CD4-positive, alpha-beta T cell treated with Interleukin-17A for 1 hour (primary cell): ENCODE data around the gene NPLOC4.
"Not testable (repeated sequence)": the region's sequence is repeated elsewhere in the genome, so short reads cannot be mapped to it uniquely, and the experiment has no call there.

Experiments
- DNase-seq: peaks from one replicate; pipeline ENCODE4 v3.0.0-alpha.2; 2020

NPLOC4 gene

DNA sequence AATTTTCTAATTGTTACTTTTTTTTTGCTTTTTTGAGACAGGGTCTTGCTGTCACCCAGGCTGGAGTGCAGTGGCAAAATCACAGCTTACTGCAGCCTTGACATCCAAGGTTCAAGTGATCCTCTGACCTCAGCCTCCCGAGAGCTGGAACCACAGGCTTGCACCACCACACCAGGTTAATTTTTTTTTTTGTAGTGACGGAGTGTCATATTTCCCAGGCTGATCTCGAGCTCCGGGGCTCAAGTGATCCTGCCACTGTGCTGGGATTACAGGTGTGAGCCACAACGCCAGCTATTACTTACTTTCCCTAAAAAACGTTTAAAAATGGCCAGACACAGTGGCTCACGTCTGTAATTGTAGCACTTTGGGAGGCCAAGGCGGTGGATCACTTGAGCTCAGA, 6.6 kb downstream of the NPLOC4 start:
- DNase-seq, result no peak

DNA sequence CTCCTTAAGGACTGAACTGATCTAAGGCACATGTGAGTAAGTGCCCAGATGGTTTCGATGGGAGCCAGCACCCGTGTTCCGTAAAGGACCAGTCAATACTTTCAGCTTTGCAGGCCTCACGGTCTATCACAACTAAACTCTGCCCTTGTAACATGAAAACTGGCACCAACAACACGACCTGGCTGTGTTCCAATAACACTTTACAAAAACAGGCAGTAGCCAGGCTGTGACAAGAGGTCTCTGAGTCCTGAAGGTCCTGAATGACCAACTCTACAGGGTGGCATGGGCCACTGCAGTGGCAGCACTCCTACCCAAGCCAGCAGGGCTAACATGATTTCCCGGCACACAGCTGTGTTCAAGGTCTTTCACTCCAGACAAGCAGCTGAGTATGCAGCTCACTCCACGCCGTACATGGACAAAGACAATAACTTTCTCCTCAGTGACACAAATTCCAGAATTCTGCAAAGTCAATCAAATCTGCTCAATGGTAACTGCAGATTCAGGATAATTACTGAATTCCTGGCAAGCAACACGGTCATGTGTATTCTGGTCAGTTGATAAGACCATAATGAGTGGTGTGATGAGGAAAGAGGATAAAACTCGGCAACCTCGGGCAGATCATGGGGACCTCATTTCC, 15.3 kb downstream of the NPLOC4 start:
- no peak for DNase-seq

DNA sequence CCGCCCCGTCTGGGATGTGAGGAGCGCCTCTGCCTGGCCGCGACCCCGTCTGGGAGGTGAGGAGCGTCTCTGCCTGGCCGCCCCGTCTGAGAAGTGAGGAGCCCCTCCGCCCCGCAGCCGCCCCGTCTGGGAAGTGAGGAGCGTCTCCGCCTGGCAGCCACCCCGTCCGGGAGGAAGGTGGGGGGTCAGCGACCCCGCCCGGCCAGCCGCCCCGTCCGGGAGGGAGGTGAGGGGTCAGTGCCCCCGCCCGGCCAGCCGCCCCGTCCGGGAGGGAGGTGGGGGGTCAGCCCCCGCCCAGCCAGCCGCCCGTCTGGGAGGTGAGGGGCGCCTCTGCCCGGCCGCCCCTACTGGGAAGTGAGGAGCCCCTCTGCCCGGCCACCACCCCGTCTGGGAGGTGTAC, 18.6 kb downstream of the NPLOC4 start:
- not testable (repeated sequence) for DNase-seq

DNA sequence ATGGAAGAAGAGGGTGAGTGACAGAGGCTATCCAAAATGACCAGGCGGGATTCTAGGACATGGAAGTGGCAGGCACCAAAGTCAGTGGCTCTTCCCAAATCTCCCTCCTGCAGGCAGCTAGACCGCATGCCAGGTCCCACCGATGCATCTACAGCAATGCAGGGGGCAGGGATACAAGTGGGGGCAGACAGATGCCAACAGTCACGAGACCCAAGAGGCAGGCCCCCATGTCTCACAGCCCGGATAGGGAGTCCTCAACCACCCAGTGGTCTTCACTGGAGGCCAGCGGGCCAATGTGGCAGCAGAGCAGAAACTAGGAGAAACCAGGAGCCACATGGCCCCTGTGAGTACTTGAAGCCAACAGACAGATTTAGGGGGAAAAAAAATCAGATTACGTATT, 20.0 kb downstream of the NPLOC4 start:
- no peak for DNase-seq

DNA sequence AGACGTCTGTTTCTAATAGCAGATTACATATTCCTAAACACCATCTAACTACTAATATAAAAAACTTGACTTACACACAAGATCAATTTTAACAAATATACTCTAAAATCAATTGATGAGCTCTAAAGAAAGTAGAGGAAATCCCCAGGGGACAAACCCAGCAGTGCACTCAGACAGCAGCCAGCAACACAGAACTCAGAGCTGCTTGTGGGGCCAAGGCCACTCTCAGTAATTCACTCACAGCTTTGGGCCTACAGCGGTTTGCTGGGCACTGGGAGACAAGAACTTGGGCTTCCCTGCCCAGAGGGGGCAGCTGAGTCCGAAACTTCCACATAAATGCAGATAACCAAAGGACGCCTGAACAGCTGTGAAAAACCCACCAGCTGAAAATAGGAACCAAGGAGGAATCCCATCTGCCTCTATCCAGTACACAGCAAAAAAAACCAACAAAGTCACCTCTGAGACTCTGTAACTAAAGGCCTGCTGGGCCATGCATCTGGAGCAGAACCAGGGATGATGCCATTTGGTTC, 21.4 kb downstream of the NPLOC4 start:
- DNase-seq, result no peak

DNA sequence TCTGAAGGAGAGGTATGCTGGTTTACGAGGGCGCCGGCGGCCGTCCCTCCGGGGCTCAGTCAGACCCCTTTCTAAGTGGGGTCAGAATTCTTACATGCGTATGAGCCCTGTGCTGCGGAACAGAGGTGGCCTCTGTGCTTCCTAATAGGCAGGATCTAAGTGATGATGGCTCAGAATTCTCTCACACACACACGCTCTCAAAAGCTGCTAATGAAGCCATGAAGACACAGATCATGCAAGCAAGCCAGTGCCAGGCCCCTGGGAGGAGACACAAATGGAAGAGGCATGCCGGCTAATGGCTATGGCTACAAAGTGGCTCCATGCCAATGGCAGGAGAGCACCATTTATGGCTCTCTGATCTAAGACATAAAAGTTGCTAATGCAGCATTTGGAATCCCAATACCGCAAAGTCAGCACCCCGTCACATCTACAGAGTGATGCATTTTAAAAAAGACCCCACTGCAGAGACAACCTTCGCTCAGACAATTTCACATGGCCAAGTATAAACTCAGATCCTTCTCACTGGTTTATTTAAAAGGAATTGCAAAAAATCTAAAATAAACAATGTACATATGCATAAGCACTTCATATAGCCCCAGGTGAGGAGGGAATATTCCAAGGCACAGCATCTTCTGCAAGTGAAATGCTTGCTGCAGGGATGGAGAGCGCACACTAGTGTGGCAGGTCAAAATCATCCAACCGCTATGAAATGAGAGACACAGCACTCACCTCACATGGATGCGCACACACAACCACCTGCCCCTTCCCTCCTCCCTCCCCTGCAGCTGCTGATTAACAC, 24.5 kb downstream of the NPLOC4 start:
- DNase-seq, result no peak

DNA sequence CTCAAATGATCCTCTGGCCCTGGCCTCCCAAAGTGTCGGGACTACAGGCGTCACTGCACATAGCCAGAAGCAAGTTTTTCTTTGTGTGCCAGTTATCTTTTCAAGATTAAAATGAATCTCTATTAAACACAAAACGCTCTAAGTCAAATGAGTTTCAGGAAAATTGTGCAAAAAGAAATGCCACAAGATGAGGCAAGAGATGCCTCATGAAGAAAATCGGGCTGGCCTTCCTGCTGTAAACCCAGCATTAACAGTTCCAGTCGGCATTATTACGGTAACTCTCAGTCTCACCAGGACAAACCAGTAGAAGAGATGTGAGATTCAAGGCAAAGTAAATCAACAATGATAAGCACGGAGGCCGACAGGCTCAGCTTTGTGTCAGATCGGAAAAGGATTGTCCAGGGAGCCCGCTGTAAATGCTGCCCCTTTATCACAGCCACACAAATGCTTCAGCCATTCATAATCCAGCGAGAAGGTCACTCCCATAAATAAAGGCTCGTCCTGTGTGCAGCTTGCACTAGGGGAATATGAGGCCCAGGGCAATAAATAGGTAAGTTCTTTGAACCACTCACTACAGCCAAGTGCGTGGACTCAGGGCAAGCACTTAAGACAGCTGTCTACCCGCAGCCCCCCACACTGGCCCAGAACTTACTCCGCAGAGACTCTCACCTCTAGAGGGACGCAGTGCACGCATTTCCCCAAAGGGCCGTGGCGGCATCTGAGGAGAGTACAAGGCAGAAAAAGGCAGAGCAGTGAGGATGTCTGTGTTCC, 27.2 kb downstream of the NPLOC4 start:
- DNase-seq, result no peak

DNA sequence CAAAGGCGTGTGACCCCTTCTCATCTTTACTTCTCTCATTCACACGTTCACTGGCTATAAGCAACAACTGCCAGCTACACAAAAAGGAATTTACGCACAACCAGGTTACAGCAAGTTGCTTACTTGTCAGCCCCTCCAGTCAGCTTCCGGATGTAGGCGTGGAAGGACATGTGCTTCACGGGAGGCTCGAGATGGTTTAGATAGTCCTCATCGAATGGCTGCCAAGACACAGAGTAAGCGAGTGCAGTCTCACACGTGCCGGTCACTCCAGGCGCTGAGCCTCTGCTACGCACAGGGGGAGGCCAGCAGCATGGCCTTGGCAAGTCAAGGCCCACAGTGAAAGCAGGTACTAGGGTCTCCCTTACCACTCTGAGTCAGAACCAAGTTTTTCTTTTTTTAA, 28.3 kb downstream of the NPLOC4 start:
- DNase-seq, result no peak

DNA sequence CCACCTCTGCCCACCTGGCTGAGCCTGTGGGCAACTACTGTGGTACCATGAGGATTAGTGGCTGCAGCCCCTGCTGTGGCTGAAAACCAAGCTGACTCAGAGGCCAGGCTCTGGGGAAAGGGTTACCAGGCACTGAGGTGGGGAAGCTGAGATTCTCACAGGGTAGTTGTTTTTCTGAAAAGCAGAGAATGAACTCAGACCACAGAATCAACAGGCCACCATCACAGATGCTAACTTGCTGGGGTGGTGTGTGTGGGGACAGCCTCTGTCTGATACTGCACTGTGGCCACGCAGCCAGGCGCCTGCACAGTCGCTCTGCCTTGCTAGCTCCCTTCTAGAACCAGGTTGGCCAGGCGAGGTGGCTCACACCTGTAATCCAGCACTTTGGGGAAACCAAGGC, 28.8 kb downstream of the NPLOC4 start:
- no peak for DNase-seq

DNA sequence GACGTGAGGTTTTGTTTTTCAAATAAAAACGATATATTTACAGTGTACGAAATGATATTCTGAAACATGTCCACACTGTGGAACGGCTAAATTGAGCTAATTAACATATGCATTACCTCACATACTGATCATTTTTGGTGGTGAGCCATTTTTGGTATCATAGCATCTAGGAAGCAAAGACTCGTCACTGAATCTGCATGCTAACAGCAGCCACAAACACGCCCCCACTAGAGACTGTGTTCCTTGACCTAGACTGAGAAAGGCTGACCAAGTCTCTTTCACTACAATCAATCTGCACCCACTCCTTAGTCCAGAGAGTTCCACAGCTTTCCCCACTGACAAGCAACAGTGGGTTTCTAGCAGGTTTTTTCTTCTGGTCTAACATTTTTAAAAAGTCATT, 29.5 kb downstream of the NPLOC4 start:
- no peak for DNase-seq

DNA sequence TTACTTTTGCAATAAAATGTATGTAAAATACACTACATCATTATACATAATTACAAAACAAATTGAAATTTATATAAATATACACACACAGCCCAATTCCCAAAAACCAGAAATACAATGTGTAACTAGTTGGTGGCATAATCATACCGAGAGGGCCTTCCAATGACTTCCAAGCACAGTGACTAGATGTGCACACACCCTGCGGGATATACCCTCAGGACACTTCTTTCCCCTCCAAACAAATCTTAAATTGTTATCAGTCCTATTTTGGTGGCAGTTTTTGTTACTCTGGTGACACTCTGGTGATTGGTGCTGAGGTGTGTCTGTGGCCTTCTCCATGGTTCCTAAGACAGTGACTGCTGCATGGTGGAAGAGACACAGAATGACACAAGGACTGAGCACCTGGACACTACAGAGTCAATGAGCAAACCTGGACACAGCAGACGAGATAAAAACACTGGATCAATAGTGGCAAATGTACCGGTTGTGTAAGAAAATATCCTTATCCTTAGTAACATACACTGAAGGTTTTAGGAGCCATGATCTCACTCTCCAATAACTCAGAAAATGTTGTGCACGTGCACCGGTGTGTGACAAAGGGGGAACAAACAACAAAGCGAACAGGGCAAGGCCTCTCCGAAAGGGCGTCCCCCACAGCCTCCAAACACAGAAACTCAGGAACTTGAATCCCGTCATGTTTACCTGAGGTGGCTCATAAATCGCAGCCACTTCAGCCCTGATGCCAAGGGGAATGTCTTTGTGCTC, 32.9 kb downstream of the NPLOC4 start:
- no peak for DNase-seq

DNA sequence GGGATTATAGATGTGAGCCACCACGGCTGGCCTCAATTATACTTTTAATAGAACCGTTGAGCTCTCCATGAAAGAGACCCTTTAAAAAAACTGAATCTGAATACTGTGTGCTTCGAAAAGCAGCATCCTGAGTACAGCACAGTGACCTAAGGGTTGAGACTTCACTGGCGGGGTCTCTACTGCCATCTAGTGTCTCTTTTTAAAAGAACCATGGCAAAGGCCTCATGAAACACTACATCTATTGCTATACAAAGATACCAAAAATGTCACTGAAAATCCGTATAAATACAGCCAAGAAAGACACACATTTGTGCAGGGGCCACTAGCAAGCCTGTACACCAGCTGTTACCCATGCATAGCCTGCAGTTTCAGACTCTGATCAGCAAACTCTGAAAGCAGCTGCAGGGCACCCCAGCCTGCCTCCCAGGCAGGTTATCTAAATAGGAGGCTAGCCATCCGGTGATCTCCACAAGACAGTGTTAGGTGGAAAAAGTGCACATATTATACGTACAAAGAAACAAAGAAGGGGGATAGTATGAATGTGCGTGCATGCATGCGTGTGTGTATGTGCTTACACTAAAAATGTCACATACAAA, 35.3 kb downstream of the NPLOC4 start:
- DNase-seq, result peak; percentile 79

DNA sequence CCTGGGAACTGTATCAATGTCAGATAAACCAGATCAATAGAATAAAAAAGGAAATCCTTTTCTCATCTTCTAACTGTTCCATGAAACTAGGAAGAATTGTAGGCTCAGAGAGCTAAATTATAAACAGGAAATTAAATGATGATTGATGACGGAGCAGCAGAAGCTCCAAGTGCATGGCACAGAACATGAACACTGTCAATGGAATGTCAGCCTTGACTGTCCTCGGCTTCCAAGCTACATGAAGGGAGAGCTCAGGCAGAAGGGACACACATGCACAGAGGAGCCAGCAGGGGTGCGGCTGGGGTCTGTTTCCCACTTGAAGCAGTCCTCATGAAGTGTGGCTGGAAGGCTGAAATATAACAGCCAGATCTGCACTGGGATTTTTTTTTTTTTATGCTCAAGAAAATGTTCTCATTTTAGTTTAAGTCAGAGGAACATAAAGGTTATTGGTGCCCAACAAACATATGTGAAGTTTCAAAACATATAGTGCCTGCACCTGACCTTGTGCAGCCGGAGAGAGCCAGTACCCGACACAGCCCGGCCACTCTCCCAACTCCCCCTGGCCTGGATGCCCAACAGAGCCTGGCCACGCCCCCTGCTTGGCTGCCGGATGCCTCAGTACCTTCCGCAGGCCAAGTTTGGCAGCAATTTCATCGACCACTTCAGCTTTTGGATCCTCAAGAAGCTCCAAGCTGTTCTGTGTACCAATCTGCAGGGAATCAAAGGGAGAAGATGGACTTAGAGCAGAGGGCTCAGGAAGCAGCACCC, 37.0 kb downstream of the NPLOC4 start:
- DNase-seq, result no peak

DNA sequence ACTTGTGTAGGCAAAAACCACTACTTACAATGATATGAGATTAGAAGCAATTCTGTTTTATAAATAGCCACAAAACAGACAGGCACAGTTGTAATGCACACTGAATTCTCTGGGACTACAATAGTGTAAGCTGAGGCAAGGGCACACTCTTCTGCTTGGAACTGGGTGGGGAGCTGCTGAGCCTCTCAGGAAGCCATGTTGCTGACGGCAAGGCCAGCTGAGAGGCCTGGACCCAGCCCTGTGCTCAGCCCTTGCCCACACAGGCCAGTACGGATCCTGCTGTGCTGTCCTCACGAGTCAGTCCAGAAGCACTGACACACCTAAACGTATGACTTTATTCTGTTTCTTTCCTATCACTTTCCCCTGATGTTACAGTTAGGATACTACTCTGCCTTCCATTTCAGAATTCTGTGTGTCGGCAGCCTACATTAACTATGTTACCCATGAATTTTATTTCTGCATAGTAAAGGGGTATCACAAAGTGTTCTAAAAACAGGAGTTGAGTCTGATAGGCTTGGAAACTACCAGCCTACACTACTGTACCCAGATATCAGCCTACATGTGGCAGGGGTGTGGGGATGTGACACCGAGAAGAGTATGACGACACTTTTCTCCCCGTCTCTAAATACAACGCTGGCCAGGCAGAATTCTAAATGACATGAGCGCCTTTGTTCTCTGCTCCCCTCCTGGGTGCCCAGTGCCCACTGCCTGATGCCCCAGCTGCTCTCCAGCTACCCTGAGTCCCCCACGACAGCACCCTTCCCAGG, 43.6 kb downstream of the NPLOC4 start:
- DNase-seq, result no peak

DNA sequence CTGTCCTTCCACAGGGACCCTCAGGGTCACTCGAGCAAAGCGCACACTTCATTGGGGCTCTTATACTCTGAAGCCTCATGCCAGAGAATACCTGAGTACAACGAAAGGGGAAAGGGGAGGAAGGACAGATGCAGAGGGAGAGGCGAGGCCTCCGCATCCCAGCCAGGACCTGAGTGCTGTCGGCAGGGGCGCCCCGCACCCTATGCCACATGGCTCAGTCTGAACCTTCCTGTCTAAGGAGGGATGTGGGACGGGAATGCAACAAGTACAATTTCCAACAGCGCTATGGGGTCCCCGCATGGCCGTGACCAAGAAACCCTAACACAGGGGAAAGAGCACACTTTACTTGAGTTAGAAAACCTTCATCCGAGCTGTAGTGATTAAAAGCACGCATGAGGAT, 44.9 kb downstream of the NPLOC4 start:
- DNase-seq, result no peak

DNA sequence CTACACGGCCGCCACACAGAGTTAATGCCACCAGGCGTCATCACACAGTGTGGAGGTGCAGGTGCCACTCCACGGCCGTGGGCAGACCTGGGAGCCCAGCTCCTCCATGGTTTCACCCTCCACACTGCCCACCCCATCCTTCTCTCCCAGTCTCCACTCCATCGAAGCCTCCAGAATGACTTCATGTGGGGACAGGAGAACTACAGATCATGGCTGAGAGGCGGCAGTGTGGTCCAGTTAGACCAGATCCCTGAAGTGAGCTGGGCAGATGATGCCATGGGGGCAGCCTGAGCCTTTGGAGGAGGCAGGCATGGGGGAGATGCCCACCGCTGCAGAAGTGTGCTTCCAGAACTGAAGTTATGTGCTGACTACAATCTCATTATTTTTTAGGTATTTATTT, 46.8 kb downstream of the NPLOC4 start:
- no peak for DNase-seq

DNA sequence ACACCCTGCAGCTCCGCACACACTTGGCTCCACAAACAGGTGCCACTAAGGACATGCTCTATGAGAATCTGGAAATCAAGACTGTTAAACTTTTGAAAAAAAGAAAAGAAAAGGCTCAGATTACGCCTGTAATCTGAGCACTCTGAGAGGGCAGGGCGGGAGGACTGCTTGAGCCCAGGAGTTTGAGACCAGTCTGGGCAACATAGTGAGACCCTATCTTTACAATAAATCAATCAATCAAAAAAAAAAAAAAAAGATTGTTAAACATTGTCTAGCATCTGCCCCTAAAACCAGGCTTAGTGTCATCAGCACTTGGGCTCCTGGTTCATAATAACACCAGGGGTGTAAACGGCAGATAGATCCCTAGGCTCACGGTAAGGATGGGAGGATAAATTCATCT, 47.3 kb downstream of the NPLOC4 start:
- no peak for DNase-seq

DNA sequence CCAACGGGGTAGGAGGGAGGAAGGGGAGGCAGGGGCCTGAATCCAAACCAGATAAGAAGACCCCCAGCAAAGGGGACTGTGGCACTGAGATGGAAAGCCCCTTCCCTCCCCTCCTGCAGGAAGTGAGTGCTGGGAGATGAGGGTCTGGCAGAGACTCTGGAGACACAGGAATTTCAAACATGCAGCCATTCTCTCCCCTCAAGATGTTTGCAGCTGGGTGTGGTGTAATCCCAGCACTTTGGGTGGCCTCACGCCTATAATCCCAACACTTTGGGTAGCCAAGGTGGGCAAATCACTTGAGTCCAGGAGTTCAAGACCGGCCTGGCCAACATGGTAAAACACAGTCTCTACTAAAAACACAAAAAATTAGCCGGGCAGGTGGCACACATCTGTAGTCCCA, 50.8 kb downstream of the NPLOC4 start:
- DNase-seq, result no peak

DNA sequence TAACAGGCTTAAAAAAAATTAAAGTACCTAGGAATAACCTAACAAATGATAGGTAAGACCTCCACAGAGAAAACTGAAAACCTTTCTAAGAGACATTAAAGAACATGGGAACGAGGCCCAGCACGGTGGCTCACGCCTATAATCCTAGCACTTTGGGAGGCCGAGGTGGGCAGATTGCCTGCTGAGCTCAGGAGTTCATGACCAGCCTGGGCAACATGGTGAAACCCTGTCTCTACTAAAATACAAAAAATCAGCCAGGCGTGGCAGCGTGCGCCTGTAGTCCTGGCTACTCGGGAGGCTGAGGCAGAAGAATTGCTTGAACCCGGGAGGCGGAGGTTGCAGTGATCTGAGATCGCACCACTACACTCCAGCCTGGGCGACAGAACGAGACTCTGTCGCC, 52.1 kb downstream of the NPLOC4 start:
- not testable (repeated sequence) for DNase-seq

DNA sequence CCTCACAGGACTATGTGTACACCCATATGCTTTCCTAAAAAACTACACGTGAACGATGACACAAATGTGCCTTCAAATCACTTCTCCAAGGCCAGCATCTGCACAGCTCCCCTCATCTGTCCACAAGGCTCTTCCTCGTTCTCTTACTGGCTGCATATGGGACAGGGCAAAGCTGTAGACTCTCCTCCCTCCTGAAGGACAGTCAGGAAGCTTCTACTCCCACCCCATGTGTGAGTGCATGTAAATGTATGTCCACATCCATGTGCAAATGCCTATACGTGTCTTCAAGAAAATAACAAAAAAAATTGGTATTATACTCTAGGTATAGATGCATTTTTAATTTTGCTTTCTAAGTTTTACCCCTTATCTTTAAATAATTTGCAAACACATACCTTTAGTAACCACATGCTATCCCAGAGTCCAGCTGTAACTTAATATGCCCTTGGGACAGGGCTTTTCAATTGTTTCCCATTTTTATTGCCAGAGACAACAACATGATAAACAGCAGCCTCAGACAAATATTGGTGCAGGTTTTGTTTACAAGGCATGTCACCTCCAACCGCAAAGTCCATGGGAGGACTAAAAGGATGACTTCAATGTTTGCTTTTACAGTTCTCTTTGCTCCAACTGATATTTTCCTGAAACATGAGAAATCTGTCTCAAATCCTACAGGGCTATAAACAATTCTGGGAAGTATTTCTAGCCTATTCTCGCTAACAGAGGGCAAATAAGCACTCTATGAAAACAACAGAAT, 53.1 kb downstream of the NPLOC4 start:
- DNase-seq, result no peak
